ENCODE measurements around the gene ABCD1. TPM values are rescaled to one million over a fixed set of nuclear protein-coding genes. Genes with fewer than 3 reads are reported as not detected.

ABCD1 gene
- total and polyA plus RNA-seq, 9 of the 15 experiments (the other 6 are each of a cell fraction or from before 2014, with no cell fraction given) = 0.07 to 6.9 (median 2.2) TPM

DNA sequence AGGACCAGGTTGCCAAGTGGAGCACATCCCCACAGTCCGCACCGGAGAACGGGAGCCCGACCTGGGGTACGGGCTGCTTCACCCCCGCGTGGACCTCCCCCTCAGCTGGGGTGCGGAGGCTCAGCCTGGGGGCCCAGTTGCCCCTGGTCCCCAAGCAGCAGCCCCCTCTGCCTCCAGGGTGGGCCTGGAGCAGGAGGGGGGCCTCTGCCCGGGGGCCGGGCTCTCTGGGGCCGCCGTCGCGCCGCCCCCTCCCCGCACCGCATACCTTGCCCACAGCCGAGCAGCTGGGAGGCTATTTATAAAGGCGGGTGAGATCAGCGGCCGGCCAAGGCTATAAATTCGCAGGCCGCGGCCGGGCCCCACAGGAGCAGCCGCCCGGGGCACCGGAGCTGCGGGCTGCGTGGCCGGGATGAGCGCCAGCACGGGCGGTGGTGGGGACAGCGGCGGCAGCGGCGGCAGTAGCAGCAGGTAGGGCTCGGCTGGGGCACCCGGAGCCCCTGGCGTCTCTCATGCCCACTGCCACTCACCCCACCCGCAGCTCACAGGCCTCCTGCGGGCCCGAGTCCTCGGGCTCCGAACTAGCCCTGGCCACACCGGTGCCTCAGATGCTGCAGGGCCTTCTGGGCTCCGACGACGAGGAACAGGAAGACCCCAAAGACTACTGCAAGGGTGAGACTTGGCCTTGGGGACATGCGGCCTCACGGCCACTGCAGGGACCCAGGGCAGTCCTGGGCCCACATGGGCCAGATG is 56.2 kb downstream of the ABCD1 start, which contains the start of gene SRPK3:
TSS of gene SRPK3 (plus strand) at position 364 of the 750 bp plus-strand sequence. CDS start at position 410, 46 bp downstream.
- H3K27me3 ChIP-seq (ENCODE audit: control insufficient read depth in 2 of 2, insufficient read depth in 2 of 2, low read length in 2 of 2) = no peaks in the 10 kb centered on the region
- no peak within 1 kb of the TSS for H3K4me3 ChIP-seq
- H3K9me3 ChIP-seq (replicated peaks; ENCODE audit: control insufficient read depth, insufficient read depth, low read depth, low read length) = no peaks in the 10 kb centered on the region
- H3K9me1 ChIP-seq (ENCODE audit: control insufficient read depth, insufficient read depth, low read length) = peaks cover 6% of the 10 kb centered on the region
- H3K27ac ChIP-seq (ENCODE audit: extremely low read depth, low read depth, low read length) = no peak within 1 kb of the TSS
- no peaks in the 10 kb centered on the region for H4K20me1 ChIP-seq (replicated peaks; ENCODE audit: control insufficient read depth, insufficient read depth, low read length)
- no TSS peak for BruUV-seq (replicated peaks)
- intact Hi-C loops (cut with micrococcal nuclease) = no loop called here
- peaks cover 16% of the 10 kb centered on the region; the same call in 1 of the 3 replicates for H3K36me3 ChIP-seq (ENCODE audit: control insufficient read depth, insufficient read depth, low read length)
- no peak within 1 kb of the TSS for H3K4me2 ChIP-seq (ENCODE audit: insufficient read depth, low read length)
- FAIRE-seq (no peak), DNase-seq (ENCODE audit: extremely low read depth in 1 of 4, low spot score in 3 of 4) (no peak), ATAC-seq (no peak)
- peak within 1 kb of the TSS in 1 of 2 experiments; percentile 65; a peak in 2 of 4 replicates for H3K9ac ChIP-seq (ENCODE audit: insufficient read depth in 1 of 2, low read depth in 2 of 2, low read length in 2 of 2)
- ChIA-PET POLR2A (no interaction called here), CTCF (ENCODE audit: low intra/inter-chr PET ratio) (no interaction called here)
- H3K79me2 ChIP-seq (ENCODE audit: control insufficient read depth, insufficient read depth, low read length) = no peaks in the 10 kb centered on the region
- TF ChIP-seq MYNN (IDR thresholded peaks at IDR 0.05) (0 out of 2 replicates have a peak, but pooled peaks have one; percentile 4), MYNN (CRISPR knock-in tag; IDR thresholded peaks at IDR 0.05) (no peak), SMC3 (conservative IDR thresholded peaks at IDR 0.05; ENCODE audit: insufficient read depth, low read depth, low read length) (no peak)
- in situ Hi-C loops (cut with MboI) = no loop called here
- peaks cover 8 to 81% of the 10 kb centered on the region in 2 experiments; a peak in 4 of 5 replicates for H3K4me1 ChIP-seq (replicated peaks in 1 of 2; ENCODE audit: control insufficient read depth in 2 of 2, insufficient read depth in 2 of 2, low read length in 2 of 2)
- no peak within 1 kb of the TSS for H2AFZ ChIP-seq (ENCODE audit: low read depth, low read length)
- 85% methylated on average over 13 of the region's 52 CpGs for WGBS (ENCODE audit: insufficient coverage, low coverage, missing lambda C conversion rate)

DNA sequence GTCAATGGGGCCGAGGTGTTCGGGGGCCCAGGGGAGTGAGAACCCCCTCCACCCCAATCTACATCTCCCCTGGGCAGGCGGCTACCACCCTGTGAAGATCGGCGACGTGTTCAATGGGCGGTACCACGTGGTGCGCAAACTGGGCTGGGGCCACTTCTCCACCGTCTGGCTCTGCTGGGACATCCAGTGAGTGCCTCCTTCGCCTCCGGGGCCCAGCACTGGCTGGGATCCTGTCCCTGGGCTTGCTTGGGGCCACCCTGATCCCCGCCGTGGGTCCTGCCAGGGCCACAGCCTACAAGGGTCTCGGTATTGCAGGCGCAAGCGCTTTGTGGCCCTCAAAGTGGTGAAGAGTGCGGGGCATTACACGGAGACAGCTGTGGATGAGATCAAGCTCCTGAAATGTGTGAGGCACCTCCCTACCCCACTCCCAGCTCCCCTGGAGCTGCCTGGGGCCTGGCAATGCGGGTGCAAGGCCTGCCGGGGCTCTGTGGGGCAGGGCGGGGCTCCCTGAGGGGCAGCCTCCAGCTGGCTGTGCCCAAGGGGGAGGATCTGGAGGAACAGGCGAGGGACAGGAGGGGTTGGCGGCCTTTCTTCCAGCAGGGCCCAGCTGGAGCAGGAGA is 56.9 kb downstream of the ABCD1 start:
- no peaks in the 10 kb centered on the region for H3K9me3 ChIP-seq (replicated peaks; ENCODE audit: control insufficient read depth, insufficient read depth, low read depth, low read length)
- H3K79me2 ChIP-seq (ENCODE audit: control insufficient read depth, insufficient read depth, low read length) = no peaks in the 10 kb centered on the region
- FAIRE-seq = no peak
- peaks cover 6% of the 10 kb centered on the region for H3K9me1 ChIP-seq (ENCODE audit: control insufficient read depth, insufficient read depth, low read length)
- H3K36me3 ChIP-seq (ENCODE audit: control insufficient read depth, insufficient read depth, low read length) = peaks cover 23% of the 10 kb centered on the region; the same call in 1 of the 3 replicates
- ATAC-seq = no peak
- no peak overlapping the region; a peak in 1 of 4 replicates for H3K9ac ChIP-seq (ENCODE audit: insufficient read depth in 1 of 2, low read depth in 2 of 2, low read length in 2 of 2)
- no peak overlapping the region for H3K4me2 ChIP-seq (ENCODE audit: insufficient read depth, low read length)
- 77% methylated on average over 6 of the region's 24 CpGs for WGBS (ENCODE audit: insufficient coverage, low coverage, missing lambda C conversion rate)
- no TSS peak for BruUV-seq (replicated peaks)
- no peak overlapping the region for H2AFZ ChIP-seq (ENCODE audit: low read depth, low read length)
- H3K4me3 ChIP-seq = no peak overlapping the region
- TF ChIP-seq ZNF780A (CRISPR knock-in tag; IDR thresholded peaks at IDR 0.05) (no peak), POLR2A (conservative IDR thresholded peaks at IDR 0.05) (0 out of 2 replicates have a peak, but pooled peaks have one; percentile 14), POLR2G (IDR thresholded peaks at IDR 0.05; ENCODE audit: low read depth, low read length) (peak; percentile 50)
- TF ChIP-seq, protein P1, sequence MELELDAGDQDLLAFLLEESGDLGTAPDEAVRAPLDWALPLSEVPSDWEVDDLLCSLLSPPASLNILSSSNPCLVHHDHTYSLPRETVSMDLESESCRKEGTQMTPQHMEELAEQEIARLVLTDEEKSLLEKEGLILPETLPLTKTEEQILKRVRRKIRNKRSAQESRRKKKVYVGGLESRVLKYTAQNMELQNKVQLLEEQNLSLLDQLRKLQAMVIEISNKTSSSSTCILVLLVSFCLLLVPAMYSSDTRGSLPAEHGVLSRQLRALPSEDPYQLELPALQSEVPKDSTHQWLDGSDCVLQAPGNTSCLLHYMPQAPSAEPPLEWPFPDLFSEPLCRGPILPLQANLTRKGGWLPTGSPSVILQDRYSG (tag; conservative IDR thresholded peaks at IDR 0.05; ENCODE audit: low read depth) = no peak
- no peak overlapping the region for H3K27ac ChIP-seq (ENCODE audit: extremely low read depth, low read depth, low read length)
- H3K4me1 ChIP-seq (replicated peaks in 1 of 2; ENCODE audit: control insufficient read depth in 2 of 2, insufficient read depth in 2 of 2, low read length in 2 of 2) = peaks cover 8 to 77% of the 10 kb centered on the region in 2 experiments; a peak in 4 of 5 replicates
- H3K27me3 ChIP-seq (ENCODE audit: control insufficient read depth in 2 of 2, insufficient read depth in 2 of 2, low read length in 2 of 2) = no peaks in the 10 kb centered on the region
- H4K20me1 ChIP-seq (replicated peaks; ENCODE audit: control insufficient read depth, insufficient read depth, low read length) = no peaks in the 10 kb centered on the region
- no peak for DNase-seq (ENCODE audit: extremely low read depth in 1 of 4, low spot score in 3 of 4)
- in situ Hi-C loops (cut with MboI) = no loop called here
- ChIA-PET CTCF (ENCODE audit: low intra/inter-chr PET ratio) (no interaction called here), POLR2A (interaction anchor here (0.6 to 1.2 kb wide), 2 partner anchors 54 to 147 kb away, joined by 3 read pairs; no protein-coding TSS in a partner anchor)
- intact Hi-C loops (cut with micrococcal nuclease) = no loop called here
